MCF 10A (cell line): ENCODE measurements around the gene ZNF93. TPM values are rescaled to one million over a fixed set of nuclear protein-coding genes. Genes with fewer than 3 reads are reported as not detected.
"Not testable (repeated sequence)": the region's sequence is repeated elsewhere in the genome, so short reads cannot be mapped to it uniquely, and the experiment has no call there.

Source experiments
- BruUV-seq: library from RNA; stranded (reverse); fragments of 400-500 nt; replicated peaks from 2 replicates; lab custom pipeline; 2021; lab: Mats Ljungman, UMichigan
- CTCF ChIA-PET: fragments of 300-600 bp; sonication (Branson Sonifier 250); formaldehyde crosslinking; extraction: SDS; loops from one replicate; lab custom pipeline; 2021; ENCODE audit warnings: antibody characterized with exemption, inconsistent platforms; lab: Yijun Ruan, JAX
- POLR2A ChIA-PET: fragments of 300-600, 350-650 bp; sonication (Branson Sonifier 250); formaldehyde crosslinking; extraction: SDS; loops from one replicate; lab custom pipeline; 2020; ENCODE audit warnings: antibody characterized with exemption, inconsistent platforms; lab: Yijun Ruan, JAX
- DNase-seq: peaks from one replicate; pipeline ENCODE4 v3.0.0-alpha.2; 2018; ENCODE audit not compliant: unreplicated experiment
- H3K27ac Mint-ChIP-seq: one replicate; pipeline ENCODE4 v1.8.0; 2022; ENCODE audit warnings: mild to moderate bottlenecking, low read depth, mixed read lengths; ENCODE audit not compliant: unreplicated experiment
- H3K27me3 Mint-ChIP-seq: one replicate; pipeline ENCODE4 v1.8.0; 2022; ENCODE audit warnings: mixed read lengths; ENCODE audit not compliant: insufficient read depth, unreplicated experiment
- H3K36me3 Mint-ChIP-seq: one replicate; pipeline ENCODE4 v1.8.0; 2022; ENCODE audit warnings: mild to moderate bottlenecking, moderate library complexity, mixed read lengths; ENCODE audit not compliant: insufficient read depth, unreplicated experiment
- H3K4me1 Mint-ChIP-seq: one replicate; pipeline ENCODE4 v1.8.0; 2022; ENCODE audit warnings: mixed read lengths; ENCODE audit not compliant: insufficient read depth, unreplicated experiment
- H3K4me3 Mint-ChIP-seq: one replicate; pipeline ENCODE4 v1.8.0; 2022; ENCODE audit warnings: mild to moderate bottlenecking, moderate library complexity, mixed read lengths; ENCODE audit not compliant: unreplicated experiment
- H3K9me3 Mint-ChIP-seq: one replicate; pipeline ENCODE4 v1.8.0; 2022; ENCODE audit warnings: mixed read lengths; ENCODE audit not compliant: unreplicated experiment
- intact Hi-C: fragments of 100-400 bp; cut with micrococcal nuclease; formaldehyde crosslinking; loops from 2 replicates; pipeline ENCODE4 v1.14.1; 2022
- total RNA-seq: library from RNA; stranded (reverse); gene quantifications from 2 replicates; pipeline ENCODE4 v1.2.3, GENCODE V29; 2022
- TF ChIP-seq, protein P1 (sequence below): fragments of 200-600 bp; IDR thresholded peaks from one replicate; pipeline ENCODE4 v1.8.0; 2022; ENCODE audit warnings: antibody characterized with exemption, mild to moderate bottlenecking; ENCODE audit not compliant: unreplicated experiment

Gene ZNF93
- total RNA-seq, 1 experiment from 2014 or later = 1.1 TPM

DNA sequence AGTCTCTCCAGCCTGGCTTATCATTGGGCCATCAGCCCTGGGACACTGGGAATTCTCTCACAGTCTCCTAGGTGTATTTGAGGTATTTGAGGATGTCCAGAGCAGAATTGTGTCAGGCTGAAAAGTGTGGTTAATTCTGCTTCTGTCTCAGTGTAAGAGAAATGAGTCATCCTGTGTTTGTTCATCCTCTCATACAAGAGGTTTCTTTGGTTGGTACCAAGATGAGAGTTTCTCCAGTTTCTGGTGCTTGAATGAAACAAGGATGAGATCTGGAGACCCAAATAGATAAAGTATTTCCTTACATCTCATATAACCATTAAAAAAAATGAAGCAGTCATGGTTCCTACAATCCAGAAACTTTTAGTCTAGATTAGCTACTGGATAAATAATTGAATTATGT is 27.4 kb upstream of the ZNF93 start:
- no peak overlapping the region for H3K4me3 Mint-ChIP-seq
- TF ChIP-seq, protein P1, sequence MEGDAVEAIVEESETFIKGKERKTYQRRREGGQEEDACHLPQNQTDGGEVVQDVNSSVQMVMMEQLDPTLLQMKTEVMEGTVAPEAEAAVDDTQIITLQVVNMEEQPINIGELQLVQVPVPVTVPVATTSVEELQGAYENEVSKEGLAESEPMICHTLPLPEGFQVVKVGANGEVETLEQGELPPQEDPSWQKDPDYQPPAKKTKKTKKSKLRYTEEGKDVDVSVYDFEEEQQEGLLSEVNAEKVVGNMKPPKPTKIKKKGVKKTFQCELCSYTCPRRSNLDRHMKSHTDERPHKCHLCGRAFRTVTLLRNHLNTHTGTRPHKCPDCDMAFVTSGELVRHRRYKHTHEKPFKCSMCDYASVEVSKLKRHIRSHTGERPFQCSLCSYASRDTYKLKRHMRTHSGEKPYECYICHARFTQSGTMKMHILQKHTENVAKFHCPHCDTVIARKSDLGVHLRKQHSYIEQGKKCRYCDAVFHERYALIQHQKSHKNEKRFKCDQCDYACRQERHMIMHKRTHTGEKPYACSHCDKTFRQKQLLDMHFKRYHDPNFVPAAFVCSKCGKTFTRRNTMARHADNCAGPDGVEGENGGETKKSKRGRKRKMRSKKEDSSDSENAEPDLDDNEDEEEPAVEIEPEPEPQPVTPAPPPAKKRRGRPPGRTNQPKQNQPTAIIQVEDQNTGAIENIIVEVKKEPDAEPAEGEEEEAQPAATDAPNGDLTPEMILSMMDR = no peak
- no peak overlapping the region for H3K27ac Mint-ChIP-seq
- POLR2A ChIA-PET = interaction anchor here (0.8 kb wide), 1 partner anchor 98 kb away, joined by 3 read pairs; no protein-coding TSS in a partner anchor
- BruUV-seq = no TSS peak
- no peaks in the 10 kb centered on the region for H3K9me3 Mint-ChIP-seq
- H3K27me3 Mint-ChIP-seq = no peaks in the 10 kb centered on the region
- CTCF ChIA-PET = no interaction called here
- H3K4me1 Mint-ChIP-seq = no peaks in the 10 kb centered on the region
- intact Hi-C loops = no loop called here
- H3K36me3 Mint-ChIP-seq = peaks cover 7% of the 10 kb centered on the region
- no peak for DNase-seq

DNA sequence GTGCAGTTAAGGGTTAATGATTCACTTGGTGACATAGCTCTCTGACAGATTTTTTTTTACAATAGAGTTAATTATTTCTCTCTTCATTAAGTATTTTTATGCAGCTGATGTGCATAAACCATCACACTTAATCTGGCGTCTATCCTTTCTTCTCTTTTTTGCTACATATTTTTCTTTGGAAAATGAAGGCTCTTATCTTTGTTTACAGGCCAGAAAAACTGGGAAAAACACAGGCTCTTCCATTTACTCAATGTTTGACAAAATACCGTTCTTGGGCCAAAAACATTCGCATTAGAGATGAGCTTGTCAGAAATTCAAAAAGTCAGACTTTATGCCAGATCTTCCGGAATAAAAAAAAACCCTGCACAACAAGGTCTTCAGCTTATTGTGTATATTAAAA is 23.0 kb upstream of the ZNF93 start:
- ChIA-PET POLR2A (no interaction called here), CTCF (interaction anchor here (0.6 kb wide), 1 partner anchor 1301 kb away, joined by 4 read pairs; no protein-coding TSS in a partner anchor)
- Mint-ChIP-seq H3K4me1 (no peaks in the 10 kb centered on the region), H3K27ac (no peak overlapping the region), H3K36me3 (no peaks in the 10 kb centered on the region), H3K27me3 (no peaks in the 10 kb centered on the region), H3K9me3 (no peaks in the 10 kb centered on the region), H3K4me3 (no peak overlapping the region)
- DNase-seq = no peak
- TF ChIP-seq, protein P1 = no peak
- intact Hi-C loops = no loop called here
- BruUV-seq = no TSS peak

DNA sequence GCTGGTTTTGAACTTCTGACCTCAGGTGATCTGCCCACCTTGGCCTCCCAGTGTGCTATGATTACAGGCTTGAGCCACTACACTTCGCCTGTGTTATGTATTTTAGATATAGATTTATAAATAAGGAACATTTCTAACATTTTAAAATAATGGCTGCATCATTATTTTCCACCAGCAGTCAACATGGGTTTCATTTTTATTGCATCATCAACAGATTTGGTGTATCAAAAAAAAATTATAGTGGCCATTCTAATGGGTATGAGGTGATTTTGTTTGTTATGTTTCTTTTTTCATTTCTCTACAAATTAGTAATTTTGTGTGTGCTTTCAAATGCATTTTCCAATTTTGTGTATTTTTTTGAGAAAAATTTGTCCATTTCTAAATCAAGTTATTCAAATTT is 16.2 kb upstream of the ZNF93 start:
- Mint-ChIP-seq H3K9me3 (peaks cover 7% of the 10 kb centered on the region), H3K36me3 (peaks cover 4% of the 10 kb centered on the region), H3K4me1 (no peaks in the 10 kb centered on the region), H3K27me3 (no peaks in the 10 kb centered on the region), H3K27ac (no peak overlapping the region), H3K4me3 (no peak overlapping the region)
- intact Hi-C loops = no loop called here
- no peak for DNase-seq
- ChIA-PET CTCF (no interaction called here), POLR2A (no interaction called here)
- BruUV-seq = no TSS peak
- TF ChIP-seq, protein P1 = no peak

DNA sequence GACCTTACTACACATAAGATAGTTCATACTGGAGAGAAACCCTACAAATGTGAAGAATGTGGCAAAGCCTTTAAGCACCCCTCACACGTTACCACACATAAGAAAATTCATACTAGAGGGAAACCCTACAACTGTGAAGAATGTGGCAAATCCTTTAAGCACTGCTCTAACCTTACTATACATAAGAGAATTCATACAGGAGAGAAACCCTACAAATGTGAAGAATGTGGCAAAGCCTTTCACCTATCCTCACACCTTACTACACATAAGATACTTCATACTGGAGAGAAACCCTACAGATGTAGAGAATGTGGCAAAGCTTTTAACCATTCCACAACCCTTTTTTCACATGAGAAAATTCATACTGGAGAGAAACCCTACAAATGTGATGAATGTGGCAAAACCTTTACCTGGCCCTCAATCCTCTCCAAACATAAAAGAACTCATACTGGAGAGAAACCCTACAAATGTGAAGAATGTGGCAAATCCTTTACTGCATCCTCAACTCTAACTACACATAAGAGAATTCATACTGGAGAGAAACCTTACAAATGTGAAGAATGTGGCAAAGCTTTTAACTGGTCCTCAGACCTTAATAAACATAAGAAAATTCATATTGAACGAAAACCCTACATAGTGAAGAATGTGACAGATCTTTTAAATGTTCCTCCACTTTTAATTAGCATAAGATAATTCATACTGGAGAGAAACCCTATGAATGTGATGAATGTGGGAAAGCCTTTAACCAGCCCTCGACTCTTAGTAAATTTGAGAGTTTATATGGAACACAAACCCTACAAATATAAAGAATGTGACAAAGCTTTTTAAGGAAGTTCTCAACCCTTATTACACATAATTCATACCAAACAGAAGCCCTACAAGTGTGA is 8.4 kb upstream of the ZNF93 start:
- H3K27ac Mint-ChIP-seq, H3K4me3 Mint-ChIP-seq, CTCF ChIA-PET, H3K4me1 Mint-ChIP-seq, POLR2A ChIA-PET, BruUV-seq, H3K36me3 Mint-ChIP-seq, DNase-seq, H3K27me3 Mint-ChIP-seq, intact Hi-C loops: not testable (repeated sequence)
- peaks cover 12% of the 10 kb centered on the region for H3K9me3 Mint-ChIP-seq
